Measurements from ENCODE around the gene SMAD3.
"Not testable (repeated sequence)": the region's sequence is repeated elsewhere in the genome, so short reads cannot be mapped to it uniquely, and the experiment has no call there.

Gene SMAD3

DNA sequence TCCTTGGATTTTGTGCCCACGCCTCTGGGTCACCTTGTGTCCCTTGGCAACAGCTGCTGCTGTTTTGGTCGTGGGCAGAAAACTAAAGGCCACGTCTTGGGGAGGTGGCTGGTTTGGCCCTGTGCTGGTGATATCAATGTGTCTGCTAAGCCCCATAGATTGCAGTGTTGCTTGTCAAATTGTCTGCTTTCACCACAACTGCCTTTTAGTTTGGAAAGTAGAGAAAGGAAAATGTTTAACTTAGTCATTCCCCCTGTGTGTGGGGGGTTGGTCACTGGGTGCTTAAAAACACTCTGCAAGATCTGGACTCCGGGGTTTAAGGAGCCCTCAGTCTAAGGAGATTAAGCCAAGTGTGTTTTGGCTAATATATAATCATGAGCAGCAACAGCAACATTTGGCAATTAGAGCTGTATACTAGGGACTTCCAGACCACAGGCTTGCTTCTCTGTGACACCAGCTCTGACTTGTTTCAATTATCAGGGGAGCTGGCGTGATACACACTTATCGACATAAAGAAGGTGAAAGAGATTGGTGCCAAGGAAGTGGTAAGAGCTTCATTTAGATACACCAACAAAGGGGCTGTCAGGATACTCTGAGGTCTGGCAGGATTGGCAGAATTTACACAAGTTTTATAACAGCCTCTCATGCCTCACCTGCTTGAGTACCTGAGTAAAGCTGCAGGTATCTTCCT, 3.5 kb downstream of the SMAD3 start:
- TF ChIP-seq, protein P1, sequence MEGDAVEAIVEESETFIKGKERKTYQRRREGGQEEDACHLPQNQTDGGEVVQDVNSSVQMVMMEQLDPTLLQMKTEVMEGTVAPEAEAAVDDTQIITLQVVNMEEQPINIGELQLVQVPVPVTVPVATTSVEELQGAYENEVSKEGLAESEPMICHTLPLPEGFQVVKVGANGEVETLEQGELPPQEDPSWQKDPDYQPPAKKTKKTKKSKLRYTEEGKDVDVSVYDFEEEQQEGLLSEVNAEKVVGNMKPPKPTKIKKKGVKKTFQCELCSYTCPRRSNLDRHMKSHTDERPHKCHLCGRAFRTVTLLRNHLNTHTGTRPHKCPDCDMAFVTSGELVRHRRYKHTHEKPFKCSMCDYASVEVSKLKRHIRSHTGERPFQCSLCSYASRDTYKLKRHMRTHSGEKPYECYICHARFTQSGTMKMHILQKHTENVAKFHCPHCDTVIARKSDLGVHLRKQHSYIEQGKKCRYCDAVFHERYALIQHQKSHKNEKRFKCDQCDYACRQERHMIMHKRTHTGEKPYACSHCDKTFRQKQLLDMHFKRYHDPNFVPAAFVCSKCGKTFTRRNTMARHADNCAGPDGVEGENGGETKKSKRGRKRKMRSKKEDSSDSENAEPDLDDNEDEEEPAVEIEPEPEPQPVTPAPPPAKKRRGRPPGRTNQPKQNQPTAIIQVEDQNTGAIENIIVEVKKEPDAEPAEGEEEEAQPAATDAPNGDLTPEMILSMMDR (conservative IDR thresholded peaks at IDR 0.05; ENCODE audit: low read depth, low read length) = no peak
- peak overlapping the region; percentile 95 for H3K4me3 ChIP-seq (ENCODE audit: low read depth, low read length)
- no peak for DNase-seq (ENCODE audit: low read depth)

DNA sequence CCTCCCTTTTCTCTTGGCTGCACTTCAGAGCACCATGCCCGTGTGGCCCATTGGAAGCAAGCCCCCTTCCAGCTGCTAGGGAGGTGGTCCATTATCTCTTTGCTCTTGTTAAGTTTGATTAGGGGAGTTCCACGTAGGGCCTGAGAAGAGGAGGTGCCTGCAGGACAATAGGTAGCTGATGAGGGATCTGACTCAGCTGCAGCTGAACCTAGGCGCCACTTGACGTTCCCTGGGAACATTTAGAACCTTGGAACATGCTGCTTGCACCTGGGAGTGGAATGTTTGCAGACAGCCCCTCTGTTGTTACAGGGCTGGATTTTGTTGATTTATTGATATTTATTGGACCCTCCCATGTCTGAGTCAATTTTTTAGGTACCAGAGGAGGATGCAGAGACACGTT, 4.7 kb downstream of the SMAD3 start:
- H3K4me3 ChIP-seq (ENCODE audit: low read depth, low read length) = peak overlapping the region; percentile 4
- TF ChIP-seq, protein P1 (conservative IDR thresholded peaks at IDR 0.05; ENCODE audit: low read depth, low read length) = no peak
- DNase-seq (ENCODE audit: low read depth) = no peak

DNA sequence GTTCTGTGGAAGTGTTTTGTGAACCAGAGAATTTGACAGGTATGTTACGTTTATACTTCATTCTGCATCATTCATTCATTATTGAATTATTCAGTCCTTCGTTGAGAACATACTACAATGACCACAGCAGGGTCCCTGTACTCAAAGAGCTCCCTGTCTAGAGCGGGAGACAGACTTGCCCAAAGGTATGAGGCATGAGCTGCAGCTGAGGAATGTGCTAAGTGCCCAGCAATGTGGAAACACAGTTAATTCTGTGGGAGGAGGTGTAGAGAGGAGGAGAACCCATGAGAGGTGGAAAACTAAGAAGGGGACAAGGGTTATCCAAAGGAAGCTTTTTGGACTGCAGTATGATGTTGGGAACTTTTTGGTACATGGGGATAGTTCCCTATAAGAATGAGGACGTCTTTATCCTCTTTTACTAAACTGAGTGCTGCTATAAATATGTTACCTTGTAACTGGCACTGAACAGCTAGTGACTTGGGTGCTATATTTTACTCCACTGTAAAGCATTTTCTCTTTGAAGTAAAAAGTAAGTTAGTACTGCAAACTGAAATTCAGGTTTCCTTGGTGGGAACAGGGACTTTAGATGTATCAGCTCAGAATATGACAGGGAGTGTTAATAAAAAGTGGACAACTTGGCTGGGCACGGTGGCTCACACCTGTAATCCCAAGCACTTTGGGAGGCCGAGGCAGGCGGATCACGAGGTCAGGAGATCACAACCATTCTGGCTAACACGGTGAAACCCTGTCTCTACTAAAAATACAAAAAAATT, 5.7 kb downstream of the SMAD3 start:
- no peak for DNase-seq (ENCODE audit: low read depth)
- TF ChIP-seq, protein P1 (conservative IDR thresholded peaks at IDR 0.05; ENCODE audit: low read depth, low read length) = no peak
- no peak overlapping the region for H3K4me3 ChIP-seq (ENCODE audit: low read depth, low read length)

DNA sequence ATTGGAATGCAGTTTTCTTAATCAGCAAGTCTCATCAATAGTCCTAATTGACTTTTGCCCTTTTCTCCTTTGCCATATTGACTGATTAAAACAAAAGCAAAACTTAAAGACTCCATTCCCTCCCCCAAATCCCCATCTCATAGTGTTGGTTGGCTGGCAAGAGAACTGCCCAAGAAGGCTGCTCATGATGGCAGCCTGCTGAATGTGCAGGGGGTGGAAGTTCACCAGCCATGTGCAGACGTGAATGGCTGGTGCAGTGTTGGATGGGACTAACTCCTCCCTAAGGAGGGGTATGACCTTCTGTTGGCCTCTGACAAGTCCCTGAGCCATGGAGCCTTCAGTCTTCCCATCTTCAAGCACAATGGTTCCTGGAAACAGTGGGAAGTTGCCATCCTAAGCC, 7.0 kb downstream of the SMAD3 start:
- TF ChIP-seq, protein P1 (conservative IDR thresholded peaks at IDR 0.05; ENCODE audit: low read depth, low read length) = no peak
- no peak for DNase-seq (ENCODE audit: low read depth)
- H3K4me3 ChIP-seq (ENCODE audit: low read depth, low read length) = no peak overlapping the region

DNA sequence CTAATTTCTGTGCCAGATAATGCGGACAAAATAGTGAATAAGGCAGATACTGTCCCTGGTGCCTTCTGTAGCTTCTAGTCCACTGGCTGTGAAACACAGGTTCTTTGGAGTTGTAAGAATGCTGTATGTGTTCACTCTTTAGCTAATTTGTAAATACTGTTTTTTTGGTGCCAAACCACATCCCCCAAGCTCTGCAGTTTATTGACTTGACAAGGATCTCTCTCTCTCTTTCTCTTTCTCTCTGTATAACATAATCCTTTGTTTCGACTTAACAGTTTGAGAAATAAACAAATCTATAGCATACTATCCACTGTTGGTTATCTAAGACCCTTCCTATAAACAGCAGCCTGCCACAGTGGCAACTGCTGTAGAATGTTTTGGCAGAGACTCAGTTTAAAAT, 7.6 kb downstream of the SMAD3 start:
- H3K4me3 ChIP-seq (ENCODE audit: low read depth, low read length) = no peak overlapping the region
- no peak for DNase-seq (ENCODE audit: low read depth)
- TF ChIP-seq, protein P1 (conservative IDR thresholded peaks at IDR 0.05; ENCODE audit: low read depth, low read length) = no peak

GRCh38 chr15:67074886-67075229, 9.5 kb downstream of the SMAD3 start:
- TF ChIP-seq, protein P1 (conservative IDR thresholded peaks at IDR 0.05; ENCODE audit: low read depth, low read length) = no peak
- H3K4me3 ChIP-seq (ENCODE audit: low read depth, low read length) = no peak overlapping the region
- DNase-seq (ENCODE audit: low read depth) = no peak

DNA sequence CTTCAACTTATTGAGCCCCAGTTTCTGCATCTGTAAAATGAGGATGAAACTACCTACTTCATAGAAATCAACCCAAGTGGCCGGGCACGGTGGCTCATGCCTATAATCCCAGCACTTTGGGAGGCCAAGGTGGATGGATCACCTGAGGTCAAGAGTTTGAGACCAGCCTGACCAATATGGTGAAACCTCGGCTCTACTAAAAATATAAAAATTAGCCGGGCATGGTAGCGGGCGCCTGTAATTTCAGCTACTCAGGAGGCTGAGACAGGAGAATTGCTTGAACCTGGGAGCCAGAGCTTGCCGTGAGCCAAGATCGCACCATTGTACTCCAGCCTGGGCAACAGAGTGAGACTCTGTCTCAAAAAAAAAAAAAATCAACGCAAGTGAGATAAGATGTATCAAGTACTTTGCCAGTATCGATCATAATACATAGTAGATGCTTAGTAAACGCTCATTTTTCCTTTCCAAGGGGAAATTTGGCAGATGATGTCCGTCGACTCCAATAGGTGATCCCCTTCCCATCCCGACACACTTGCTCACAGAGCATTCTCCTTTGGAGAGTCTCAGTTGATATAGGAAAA, 10.2 kb downstream of the SMAD3 start:
- H3K4me3 ChIP-seq (ENCODE audit: low read depth, low read length); DNase-seq (ENCODE audit: low read depth): not testable (repeated sequence)

Measured in choroid plexus epithelial cell (primary cell).